SK-N-SH (cell line): ENCODE measurements around the gene RNF217.

ENCODE experiments used
- GATA2 ChIP-seq: sonication (generic); formaldehyde crosslinking; IDR thresholded peaks from 2 replicates; pipeline ENCODE4 v1.5.0; 2020; ENCODE audit warnings: mild to moderate bottlenecking, missing genetic modification reagents
- TF ChIP-seq, protein P1 (sequence below): fragments of 150-350 bp; IDR thresholded peaks from 2 replicates; pipeline ENCODE4 v1.6.1; 2016; ENCODE audit warnings: mild to moderate bottlenecking, low read depth, low read length
- TF ChIP-seq, protein P2 (sequence below): fragments of 200-600 bp; sonication (generic); IDR thresholded peaks from 2 replicates; pipeline ENCODE4 v1.6.1; 2017; ENCODE audit warnings: antibody characterized with exemption, mild to moderate bottlenecking, moderate library complexity
- TF ChIP-seq, protein P3 (sequence below): IDR thresholded peaks from 2 replicates; pipeline ENCODE4 v1.4.0; 2012; ENCODE audit warnings: low read depth, borderline replicate concordance

DNA sequence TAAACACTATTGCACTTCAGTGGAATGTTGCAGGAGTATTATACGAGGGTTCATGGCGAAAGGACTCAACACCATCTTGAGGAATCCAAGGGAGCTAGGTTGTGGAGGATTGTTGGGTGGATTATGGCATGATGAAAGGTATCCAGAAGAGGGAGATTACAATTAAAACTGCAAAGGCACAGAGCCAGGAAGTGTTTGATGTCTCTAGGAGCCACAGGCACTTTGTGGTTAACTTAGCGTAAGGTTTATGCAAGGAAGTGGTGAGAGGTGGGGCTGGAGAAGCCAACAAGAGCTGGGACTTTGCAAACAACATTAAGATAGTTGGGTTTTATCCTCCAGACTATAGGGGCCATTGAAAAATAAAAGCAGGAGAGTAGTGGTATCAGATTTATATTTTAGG, 104.7 kb downstream of the RNF217 start:
- TF ChIP-seq, protein P1, sequence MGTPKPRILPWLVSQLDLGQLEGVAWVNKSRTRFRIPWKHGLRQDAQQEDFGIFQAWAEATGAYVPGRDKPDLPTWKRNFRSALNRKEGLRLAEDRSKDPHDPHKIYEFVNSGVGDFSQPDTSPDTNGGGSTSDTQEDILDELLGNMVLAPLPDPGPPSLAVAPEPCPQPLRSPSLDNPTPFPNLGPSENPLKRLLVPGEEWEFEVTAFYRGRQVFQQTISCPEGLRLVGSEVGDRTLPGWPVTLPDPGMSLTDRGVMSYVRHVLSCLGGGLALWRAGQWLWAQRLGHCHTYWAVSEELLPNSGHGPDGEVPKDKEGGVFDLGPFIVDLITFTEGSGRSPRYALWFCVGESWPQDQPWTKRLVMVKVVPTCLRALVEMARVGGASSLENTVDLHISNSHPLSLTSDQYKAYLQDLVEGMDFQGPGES, result no peak
- TF ChIP-seq, protein P2, sequence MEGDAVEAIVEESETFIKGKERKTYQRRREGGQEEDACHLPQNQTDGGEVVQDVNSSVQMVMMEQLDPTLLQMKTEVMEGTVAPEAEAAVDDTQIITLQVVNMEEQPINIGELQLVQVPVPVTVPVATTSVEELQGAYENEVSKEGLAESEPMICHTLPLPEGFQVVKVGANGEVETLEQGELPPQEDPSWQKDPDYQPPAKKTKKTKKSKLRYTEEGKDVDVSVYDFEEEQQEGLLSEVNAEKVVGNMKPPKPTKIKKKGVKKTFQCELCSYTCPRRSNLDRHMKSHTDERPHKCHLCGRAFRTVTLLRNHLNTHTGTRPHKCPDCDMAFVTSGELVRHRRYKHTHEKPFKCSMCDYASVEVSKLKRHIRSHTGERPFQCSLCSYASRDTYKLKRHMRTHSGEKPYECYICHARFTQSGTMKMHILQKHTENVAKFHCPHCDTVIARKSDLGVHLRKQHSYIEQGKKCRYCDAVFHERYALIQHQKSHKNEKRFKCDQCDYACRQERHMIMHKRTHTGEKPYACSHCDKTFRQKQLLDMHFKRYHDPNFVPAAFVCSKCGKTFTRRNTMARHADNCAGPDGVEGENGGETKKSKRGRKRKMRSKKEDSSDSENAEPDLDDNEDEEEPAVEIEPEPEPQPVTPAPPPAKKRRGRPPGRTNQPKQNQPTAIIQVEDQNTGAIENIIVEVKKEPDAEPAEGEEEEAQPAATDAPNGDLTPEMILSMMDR, result no peak
- TF ChIP-seq GATA2 (CRISPR knock-in tag), result no peak
- TF ChIP-seq, protein P3, sequence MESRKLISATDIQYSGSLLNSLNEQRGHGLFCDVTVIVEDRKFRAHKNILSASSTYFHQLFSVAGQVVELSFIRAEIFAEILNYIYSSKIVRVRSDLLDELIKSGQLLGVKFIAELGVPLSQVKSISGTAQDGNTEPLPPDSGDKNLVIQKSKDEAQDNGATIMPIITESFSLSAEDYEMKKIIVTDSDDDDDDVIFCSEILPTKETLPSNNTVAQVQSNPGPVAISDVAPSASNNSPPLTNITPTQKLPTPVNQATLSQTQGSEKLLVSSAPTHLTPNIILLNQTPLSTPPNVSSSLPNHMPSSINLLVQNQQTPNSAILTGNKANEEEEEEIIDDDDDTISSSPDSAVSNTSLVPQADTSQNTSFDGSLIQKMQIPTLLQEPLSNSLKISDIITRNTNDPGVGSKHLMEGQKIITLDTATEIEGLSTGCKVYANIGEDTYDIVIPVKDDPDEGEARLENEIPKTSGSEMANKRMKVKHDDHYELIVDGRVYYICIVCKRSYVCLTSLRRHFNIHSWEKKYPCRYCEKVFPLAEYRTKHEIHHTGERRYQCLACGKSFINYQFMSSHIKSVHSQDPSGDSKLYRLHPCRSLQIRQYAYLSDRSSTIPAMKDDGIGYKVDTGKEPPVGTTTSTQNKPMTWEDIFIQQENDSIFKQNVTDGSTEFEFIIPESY, result no peak
